ENCODE results near the gene GAREM1. TPM values are rescaled to one million over a fixed set of nuclear protein-coding genes. Genes with fewer than 3 reads are reported as not detected.

Gene GAREM1
- total and polyA plus RNA-seq, 4 donors = 1.5 to 7.5 (median 2.0) TPM

DNA sequence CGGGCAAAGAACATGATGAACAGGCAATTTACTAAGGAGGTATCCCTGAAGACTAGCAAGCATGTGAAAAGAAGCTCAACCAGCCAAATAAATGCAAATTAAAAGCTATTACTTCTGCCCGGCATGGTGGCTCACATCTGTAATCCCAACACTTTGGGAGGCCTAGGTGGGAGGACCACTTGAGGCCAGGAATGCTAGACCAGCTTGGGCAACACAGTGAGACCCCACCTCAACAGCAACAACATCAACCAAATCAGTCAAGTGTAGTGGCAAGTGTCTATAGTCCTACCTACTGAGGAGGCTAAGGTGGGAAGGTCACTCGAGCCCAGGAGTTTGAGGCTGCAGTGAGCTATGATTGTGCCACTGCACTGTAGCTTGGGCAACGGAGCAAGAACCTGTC, 141.7 kb downstream of the GAREM1 start:
- Histone ChIP-seq H3K27me3 (ENCODE audit: control insufficient read depth in 4 of 4, insufficient read depth in 4 of 4, low read length in 3 of 4) (no peaks in the 10 kb centered on the region), H3K4me1 (ENCODE audit: control insufficient read depth in 4 of 4, insufficient read depth in 4 of 4, low read length in 3 of 4) (peaks cover 2 to 8% (median 3%) of the 10 kb centered on the region in 4 donors), H3K27ac (ENCODE audit: low read depth in 1 of 2, low read length in 2 of 2) (no peak overlapping the region), H3K4me3 (ENCODE audit: low read depth in 1 of 3, low read length in 3 of 3) (no peak overlapping the region), H3K36me3 (ENCODE audit: control insufficient read depth in 4 of 4, insufficient read depth in 3 of 4, low read depth in 1 of 4, low read length in 3 of 4) (no peaks in the 10 kb centered on the region), H3K9ac (ENCODE audit: low read depth in 1 of 2, low read length in 2 of 2) (no peak overlapping the region), H3K9me3 (ENCODE audit: control insufficient read depth in 4 of 4, low read length in 3 of 4) (no peaks in the 10 kb centered on the region)
- TF ChIP-seq HNF4G (IDR thresholded peaks at IDR 0.05) (no peak), RXRA (IDR thresholded peaks at IDR 0.05) (no peak), NR2F2 (IDR thresholded peaks at IDR 0.05) (no peak), FOXA2 (IDR thresholded peaks at IDR 0.05) (no peak), HNF4A (conservative IDR thresholded peaks at IDR 0.05) (no peak), GABPA (IDR thresholded peaks at IDR 0.05 in 1 of 2, conservative IDR thresholded peaks at IDR 0.05 in 1 of 2) (no peak), TAF1 (conservative IDR thresholded peaks at IDR 0.05) (no peak), FOXA1 (IDR thresholded peaks at IDR 0.05) (no peak), EGR1 (IDR thresholded peaks at IDR 0.05; ENCODE audit: low read depth in 2 of 2) (no peak), RAD21 (IDR thresholded peaks at IDR 0.05) (no peak), JUND (IDR thresholded peaks at IDR 0.05) (no peak), YY1 (IDR thresholded peaks at IDR 0.05) (no peak)
- TF ChIP-seq, protein P1, sequence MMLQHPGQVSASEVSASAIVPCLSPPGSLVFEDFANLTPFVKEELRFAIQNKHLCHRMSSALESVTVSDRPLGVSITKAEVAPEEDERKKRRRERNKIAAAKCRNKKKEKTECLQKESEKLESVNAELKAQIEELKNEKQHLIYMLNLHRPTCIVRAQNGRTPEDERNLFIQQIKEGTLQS (IDR thresholded peaks at IDR 0.05) = no peak
- TF ChIP-seq, protein P2, sequence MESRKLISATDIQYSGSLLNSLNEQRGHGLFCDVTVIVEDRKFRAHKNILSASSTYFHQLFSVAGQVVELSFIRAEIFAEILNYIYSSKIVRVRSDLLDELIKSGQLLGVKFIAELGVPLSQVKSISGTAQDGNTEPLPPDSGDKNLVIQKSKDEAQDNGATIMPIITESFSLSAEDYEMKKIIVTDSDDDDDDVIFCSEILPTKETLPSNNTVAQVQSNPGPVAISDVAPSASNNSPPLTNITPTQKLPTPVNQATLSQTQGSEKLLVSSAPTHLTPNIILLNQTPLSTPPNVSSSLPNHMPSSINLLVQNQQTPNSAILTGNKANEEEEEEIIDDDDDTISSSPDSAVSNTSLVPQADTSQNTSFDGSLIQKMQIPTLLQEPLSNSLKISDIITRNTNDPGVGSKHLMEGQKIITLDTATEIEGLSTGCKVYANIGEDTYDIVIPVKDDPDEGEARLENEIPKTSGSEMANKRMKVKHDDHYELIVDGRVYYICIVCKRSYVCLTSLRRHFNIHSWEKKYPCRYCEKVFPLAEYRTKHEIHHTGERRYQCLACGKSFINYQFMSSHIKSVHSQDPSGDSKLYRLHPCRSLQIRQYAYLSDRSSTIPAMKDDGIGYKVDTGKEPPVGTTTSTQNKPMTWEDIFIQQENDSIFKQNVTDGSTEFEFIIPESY (IDR thresholded peaks at IDR 0.05) = no peak
- TF ChIP-seq, protein P3, sequence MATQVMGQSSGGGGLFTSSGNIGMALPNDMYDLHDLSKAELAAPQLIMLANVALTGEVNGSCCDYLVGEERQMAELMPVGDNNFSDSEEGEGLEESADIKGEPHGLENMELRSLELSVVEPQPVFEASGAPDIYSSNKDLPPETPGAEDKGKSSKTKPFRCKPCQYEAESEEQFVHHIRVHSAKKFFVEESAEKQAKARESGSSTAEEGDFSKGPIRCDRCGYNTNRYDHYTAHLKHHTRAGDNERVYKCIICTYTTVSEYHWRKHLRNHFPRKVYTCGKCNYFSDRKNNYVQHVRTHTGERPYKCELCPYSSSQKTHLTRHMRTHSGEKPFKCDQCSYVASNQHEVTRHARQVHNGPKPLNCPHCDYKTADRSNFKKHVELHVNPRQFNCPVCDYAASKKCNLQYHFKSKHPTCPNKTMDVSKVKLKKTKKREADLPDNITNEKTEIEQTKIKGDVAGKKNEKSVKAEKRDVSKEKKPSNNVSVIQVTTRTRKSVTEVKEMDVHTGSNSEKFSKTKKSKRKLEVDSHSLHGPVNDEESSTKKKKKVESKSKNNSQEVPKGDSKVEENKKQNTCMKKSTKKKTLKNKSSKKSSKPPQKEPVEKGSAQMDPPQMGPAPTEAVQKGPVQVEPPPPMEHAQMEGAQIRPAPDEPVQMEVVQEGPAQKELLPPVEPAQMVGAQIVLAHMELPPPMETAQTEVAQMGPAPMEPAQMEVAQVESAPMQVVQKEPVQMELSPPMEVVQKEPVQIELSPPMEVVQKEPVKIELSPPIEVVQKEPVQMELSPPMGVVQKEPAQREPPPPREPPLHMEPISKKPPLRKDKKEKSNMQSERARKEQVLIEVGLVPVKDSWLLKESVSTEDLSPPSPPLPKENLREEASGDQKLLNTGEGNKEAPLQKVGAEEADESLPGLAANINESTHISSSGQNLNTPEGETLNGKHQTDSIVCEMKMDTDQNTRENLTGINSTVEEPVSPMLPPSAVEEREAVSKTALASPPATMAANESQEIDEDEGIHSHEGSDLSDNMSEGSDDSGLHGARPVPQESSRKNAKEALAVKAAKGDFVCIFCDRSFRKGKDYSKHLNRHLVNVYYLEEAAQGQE (IDR thresholded peaks at IDR 0.05) = no peak
- TF ChIP-seq, protein P4, sequence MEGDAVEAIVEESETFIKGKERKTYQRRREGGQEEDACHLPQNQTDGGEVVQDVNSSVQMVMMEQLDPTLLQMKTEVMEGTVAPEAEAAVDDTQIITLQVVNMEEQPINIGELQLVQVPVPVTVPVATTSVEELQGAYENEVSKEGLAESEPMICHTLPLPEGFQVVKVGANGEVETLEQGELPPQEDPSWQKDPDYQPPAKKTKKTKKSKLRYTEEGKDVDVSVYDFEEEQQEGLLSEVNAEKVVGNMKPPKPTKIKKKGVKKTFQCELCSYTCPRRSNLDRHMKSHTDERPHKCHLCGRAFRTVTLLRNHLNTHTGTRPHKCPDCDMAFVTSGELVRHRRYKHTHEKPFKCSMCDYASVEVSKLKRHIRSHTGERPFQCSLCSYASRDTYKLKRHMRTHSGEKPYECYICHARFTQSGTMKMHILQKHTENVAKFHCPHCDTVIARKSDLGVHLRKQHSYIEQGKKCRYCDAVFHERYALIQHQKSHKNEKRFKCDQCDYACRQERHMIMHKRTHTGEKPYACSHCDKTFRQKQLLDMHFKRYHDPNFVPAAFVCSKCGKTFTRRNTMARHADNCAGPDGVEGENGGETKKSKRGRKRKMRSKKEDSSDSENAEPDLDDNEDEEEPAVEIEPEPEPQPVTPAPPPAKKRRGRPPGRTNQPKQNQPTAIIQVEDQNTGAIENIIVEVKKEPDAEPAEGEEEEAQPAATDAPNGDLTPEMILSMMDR (IDR thresholded peaks at IDR 0.05; ENCODE audit: low read depth, low read length, missing input control) = no peak
- TF ChIP-seq, protein P5, sequence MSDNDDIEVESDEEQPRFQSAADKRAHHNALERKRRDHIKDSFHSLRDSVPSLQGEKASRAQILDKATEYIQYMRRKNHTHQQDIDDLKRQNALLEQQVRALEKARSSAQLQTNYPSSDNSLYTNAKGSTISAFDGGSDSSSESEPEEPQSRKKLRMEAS (IDR thresholded peaks at IDR 0.05) = no peak
- no peak for DNase-seq (ENCODE audit: low spot score)
- whole genome bisulfite sequencing = 96% methylated on average over 4 of the region's 4 CpGs
